Measurements from ENCODE around the gene KCNN1. TPM values are rescaled to one million over a fixed set of nuclear protein-coding genes. Genes with fewer than 3 reads are reported as not detected.

The KCNN1 gene
- total and polyA plus RNA-seq, 2 experiments from 2014 or later = 2.2 to 29.8 TPM

DNA sequence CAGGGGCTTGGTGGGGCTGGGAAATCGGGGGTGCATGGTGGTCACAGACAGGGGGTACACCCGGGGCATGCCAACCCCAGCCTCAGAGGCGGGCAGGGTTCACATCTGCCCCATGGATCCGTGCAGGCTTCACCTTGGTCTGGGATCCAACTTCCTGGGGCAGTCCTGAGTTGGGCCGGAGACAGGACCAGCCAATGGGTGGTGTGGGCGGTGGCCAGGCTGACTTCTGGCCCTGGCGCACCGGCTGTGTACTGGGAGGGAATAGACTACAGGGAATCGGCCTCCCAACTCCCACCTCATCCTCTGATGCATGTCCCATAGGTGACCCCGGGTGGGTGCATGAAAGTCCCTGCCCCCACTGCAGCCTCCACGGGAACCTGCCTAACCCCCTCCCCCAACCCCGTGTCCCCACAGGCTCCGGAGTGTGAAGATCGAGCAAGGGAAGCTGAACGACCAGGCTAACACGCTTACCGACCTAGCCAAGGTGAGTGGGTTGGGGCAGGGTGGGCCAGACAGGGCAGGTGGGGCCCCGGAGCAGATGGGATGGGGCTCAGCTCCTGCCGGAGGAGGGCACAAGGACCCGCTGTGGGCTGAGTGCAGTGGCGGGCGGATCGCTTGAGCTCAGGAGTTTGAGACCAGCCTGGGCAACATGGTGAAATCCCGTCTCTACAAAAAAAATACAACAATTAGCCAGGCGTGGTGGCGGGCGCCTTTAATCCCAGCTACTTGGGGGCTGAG, 26.3 kb downstream of the KCNN1 start:
- Histone ChIP-seq H3K4me3 (no peak overlapping the region), H3K27ac (ENCODE audit: low read depth) (no peak overlapping the region), H3K27me3 (ENCODE audit: insufficient read depth) (no peaks in the 10 kb centered on the region), H3K79me2 (replicated peaks; ENCODE audit: insufficient read depth) (no peaks in the 10 kb centered on the region), H3K4me2 (no peak overlapping the region), H3K4me1 (ENCODE audit: insufficient read depth) (peaks cover 6% of the 10 kb centered on the region; the same call in 1 of the 2 replicates), H4K20me1 (replicated peaks; ENCODE audit: insufficient read depth) (no peaks in the 10 kb centered on the region), H2AFZ (no peak overlapping the region), H3K36me3 (ENCODE audit: insufficient read depth) (no peaks in the 10 kb centered on the region), H3F3A (replicated peaks; ENCODE audit: low read depth) (no peaks in the 10 kb centered on the region), H3K9me2 (ENCODE audit: insufficient read depth) (no peaks in the 10 kb centered on the region)
- no peak for DNase-seq (ENCODE audit: low spot score)
- no peak for ATAC-seq
- no peak overlapping the region for H3K27ac Mint-ChIP-seq
- no peak for TF ChIP-seq REST (IDR thresholded peaks at IDR 0.05; ENCODE audit: unreplicated experiment)
- no peaks in the 10 kb centered on the region for H3K9me3 Mint-ChIP-seq
- no peaks in the 10 kb centered on the region for H3K36me3 Mint-ChIP-seq (ENCODE audit: low read depth)
- peaks cover 10% of the 10 kb centered on the region for H3K27me3 Mint-ChIP-seq (ENCODE audit: insufficient read depth, low read depth, poor library complexity)
- H3K4me3 Mint-ChIP-seq = no peak overlapping the region
- peaks cover 3% of the 10 kb centered on the region for H3K4me1 Mint-ChIP-seq

DNA sequence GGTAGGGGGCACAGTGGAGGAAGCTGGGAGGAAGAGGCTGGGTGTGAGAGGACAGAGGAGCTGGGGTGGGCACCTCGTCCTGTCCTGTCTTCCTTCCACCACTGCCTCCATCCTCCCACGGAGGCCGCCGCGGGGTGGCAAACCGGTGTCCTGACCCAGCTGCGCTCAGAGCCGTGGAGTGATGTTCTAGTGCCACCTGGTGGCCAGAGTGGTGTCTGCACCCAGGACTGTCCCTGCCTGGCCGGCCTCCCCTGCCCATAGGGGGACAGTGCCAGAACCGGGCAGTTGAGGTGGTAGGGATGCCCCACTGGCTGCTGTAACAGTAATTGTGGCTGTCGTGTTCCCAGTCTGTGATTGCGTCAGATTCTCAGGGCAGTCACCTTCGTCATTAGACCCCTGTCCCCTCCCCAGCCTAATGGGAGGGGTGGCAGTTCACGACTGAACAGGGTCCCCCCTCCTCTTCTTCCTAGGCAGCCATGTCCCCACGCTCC, 30.0 kb downstream of the KCNN1 start:
- Histone ChIP-seq H4K20me1 (replicated peaks; ENCODE audit: insufficient read depth) (no peaks in the 10 kb centered on the region), H3K4me2 (no peak overlapping the region), H3F3A (replicated peaks; ENCODE audit: low read depth) (no peaks in the 10 kb centered on the region), H2AFZ (no peak overlapping the region), H3K4me1 (ENCODE audit: insufficient read depth) (peaks cover 6% of the 10 kb centered on the region; the same call in 1 of the 2 replicates), H3K79me2 (replicated peaks; ENCODE audit: insufficient read depth) (no peaks in the 10 kb centered on the region), H3K27ac (ENCODE audit: low read depth) (no peak overlapping the region), H3K36me3 (ENCODE audit: insufficient read depth) (no peaks in the 10 kb centered on the region), H3K9me2 (ENCODE audit: insufficient read depth) (no peaks in the 10 kb centered on the region), H3K4me3 (no peak overlapping the region), H3K27me3 (ENCODE audit: insufficient read depth) (peaks cover 26% of the 10 kb centered on the region)
- DNase-seq (ENCODE audit: low spot score) (peak; percentile 85), ATAC-seq (peak; percentile 79)
- Mint-ChIP-seq H3K27ac (no peak overlapping the region), H3K4me3 (no peak overlapping the region; the same call in 2 of the 3 replicates), H3K4me1 (peaks cover 6% of the 10 kb centered on the region), H3K36me3 (ENCODE audit: low read depth) (no peaks in the 10 kb centered on the region; the same call in 2 of the 3 replicates), H3K9me3 (peaks cover 3% of the 10 kb centered on the region; the same call in 1 of the 3 replicates), H3K27me3 (ENCODE audit: insufficient read depth, low read depth, poor library complexity) (peaks cover 22% of the 10 kb centered on the region)
- no peak for TF ChIP-seq STAT1 (IDR thresholded peaks at IDR 0.05; ENCODE audit: unreplicated experiment)
- no peak for TF ChIP-seq ZNF462 (CRISPR knock-in tag; IDR thresholded peaks at IDR 0.05)
- no peak for TF ChIP-seq NANOG (IDR thresholded peaks at IDR 0.05; ENCODE audit: borderline replicate concordance)
- TF ChIP-seq REST (IDR thresholded peaks at IDR 0.05; ENCODE audit: unreplicated experiment) = no peak
- TF ChIP-seq ZNF114 (CRISPR knock-in tag; IDR thresholded peaks at IDR 0.05) = no peak
- TF ChIP-seq POLR2AphosphoS5 (IDR thresholded peaks at IDR 0.05; ENCODE audit: low read depth) = no peak
- no peak for TF ChIP-seq ZNF331 (CRISPR knock-in tag; IDR thresholded peaks at IDR 0.05; ENCODE audit: low read depth)
